NCI-H2196 treated with DMSO at 0.1 percent for 48 hours (cell line): ENCODE measurements around the gene TIMP1.
"Not testable (repeated sequence)": the region's sequence is repeated elsewhere in the genome, so short reads cannot be mapped to it uniquely, and the experiment has no call there.

ENCODE experiments used
- DNase-seq: peaks from one replicate; lab custom pipeline; 2025; ENCODE audit not compliant: unreplicated experiment; lab: John Stamatoyannopoulos, UW

Gene TIMP1

GRCh38 chrX:47597222-47597621, 15.0 kb downstream of the TIMP1 start:
- no peak for DNase-seq

DNA sequence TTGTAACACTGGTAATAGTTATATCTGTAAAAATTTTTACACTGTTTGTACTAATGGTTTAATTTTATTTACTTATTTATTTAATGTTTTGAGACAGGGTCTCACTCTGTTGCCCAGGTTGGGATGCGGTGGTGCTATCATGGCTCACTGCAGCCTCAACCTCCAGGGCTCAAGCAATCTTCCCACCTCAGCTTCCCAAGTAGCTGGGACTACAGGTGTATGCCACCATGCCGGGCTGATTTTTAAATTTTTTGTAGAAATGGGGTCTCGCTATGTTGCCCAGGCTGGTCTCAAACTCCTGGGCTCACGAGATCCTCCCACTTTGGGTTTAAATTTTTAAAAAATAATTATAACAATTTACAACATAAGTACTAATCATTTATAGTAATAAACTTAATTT, 20.9 kb downstream of the TIMP1 start:
- DNase-seq, result not testable (repeated sequence)

DNA sequence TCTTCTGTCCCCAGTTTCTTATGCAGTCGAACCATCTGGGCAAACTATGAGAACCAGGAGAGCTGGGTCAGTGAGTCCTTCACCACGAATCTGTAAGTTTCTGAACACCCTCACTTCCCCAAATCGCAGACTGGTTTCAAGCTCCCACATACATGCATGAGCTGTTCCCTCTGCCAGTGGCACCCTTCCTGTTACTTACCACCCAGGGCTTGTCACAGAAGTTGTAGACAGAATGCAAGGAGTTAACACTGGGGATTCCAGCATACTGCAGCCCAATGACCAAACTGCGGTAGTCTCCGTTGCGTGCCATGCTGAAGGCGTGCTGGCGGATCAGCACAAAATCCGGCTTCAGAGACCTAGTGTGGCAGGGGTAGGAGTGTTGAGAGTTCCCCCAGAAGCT, 22.8 kb downstream of the TIMP1 start:
- no peak for DNase-seq

DNA sequence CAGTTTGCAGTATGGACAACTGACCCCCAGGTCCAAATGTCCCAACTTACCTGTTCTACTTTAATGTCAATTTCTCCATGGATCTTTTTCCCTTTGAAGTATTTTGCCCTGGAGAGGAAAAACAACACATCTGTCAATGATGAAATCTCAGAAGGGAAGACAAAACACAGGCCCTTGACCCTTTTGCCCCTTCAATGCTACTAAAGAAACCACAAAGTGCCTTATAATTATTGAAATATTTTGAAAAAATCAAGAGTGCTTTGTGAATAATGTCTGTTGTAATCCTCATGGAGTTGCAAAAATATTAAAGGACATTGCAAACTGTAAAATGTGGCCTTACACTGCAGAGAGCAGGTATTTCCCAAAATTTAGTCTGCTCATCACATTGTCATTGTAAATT, 24.9 kb downstream of the TIMP1 start:
- DNase-seq, result no peak

GRCh38 chrX:47608130-47608810, 26.0 kb downstream of the TIMP1 start:
- DNase-seq, result no peak

DNA sequence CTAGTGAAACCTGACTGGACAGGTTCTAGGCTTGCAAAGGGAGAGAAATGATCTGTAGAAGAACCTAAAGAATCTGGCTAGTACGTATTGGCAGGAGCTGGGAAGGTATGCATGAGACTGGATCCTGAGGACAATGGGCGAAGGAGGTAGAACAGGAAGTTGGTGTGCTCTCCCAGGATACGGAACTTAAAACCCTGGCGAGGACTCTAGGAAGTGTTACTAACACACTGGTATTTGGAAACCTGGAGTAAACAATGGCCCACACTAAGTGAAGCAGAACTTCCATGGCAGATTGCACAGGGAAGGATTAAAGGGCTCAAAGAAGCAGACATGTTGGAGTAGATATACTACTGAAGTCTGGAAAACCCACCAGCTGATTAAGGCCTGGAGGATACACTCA, 28.3 kb downstream of the TIMP1 start:
- DNase-seq, result no peak

GRCh38 chrX:47611489-47611888, 29.3 kb downstream of the TIMP1 start:
- no peak for DNase-seq

GRCh38 chrX:47611926-47612325, 29.7 kb downstream of the TIMP1 start:
- DNase-seq, result no peak

DNA sequence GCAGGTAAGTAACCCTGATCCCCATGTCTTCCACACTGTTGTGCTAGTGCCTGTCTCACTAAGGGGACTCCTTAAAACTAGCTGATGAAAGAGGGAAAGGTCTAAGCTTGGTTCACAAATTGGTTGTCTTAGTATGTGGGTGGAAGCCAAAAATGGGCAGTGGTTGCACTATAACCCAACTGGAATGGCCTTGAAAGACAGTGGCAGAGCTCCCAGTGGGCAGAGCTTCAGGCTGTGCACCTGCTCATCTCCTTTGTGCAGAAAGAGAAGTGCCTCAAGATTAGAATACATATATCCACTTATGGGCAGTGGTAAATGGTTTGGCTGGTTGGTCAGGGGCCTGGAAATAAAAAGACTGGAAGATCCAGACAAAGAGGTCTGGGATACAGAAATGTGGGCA, 30.2 kb downstream of the TIMP1 start:
- no peak for DNase-seq

- DNase-seq, result no peak
Measured at GRCh38 chrX:47613082-47613481, 30.8 kb downstream of the TIMP1 start.

DNA sequence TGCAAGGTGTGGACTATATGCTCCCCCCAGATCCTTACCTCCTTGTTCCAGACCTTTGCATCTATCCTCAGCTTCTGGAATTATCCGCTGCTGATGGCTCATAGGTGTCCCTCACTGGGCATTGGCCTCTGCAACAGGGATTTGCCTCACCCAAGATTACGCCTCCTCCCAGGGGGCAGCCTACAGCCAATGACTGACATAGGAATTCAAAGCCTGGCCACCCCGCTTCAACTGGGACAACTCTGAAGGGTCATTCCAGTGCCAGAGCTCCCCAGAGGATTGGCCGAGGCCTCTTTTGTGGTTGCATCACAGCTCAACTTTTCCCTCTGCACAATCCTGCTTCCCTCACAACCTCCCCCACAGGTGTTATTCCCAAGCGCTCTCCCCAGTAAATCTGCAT, 32.4 kb downstream of the TIMP1 start:
- DNase-seq, result no peak

- no peak for DNase-seq
Measured at GRCh38 chrX:47618923-47619485, 36.8 kb downstream of the TIMP1 start.

DNA sequence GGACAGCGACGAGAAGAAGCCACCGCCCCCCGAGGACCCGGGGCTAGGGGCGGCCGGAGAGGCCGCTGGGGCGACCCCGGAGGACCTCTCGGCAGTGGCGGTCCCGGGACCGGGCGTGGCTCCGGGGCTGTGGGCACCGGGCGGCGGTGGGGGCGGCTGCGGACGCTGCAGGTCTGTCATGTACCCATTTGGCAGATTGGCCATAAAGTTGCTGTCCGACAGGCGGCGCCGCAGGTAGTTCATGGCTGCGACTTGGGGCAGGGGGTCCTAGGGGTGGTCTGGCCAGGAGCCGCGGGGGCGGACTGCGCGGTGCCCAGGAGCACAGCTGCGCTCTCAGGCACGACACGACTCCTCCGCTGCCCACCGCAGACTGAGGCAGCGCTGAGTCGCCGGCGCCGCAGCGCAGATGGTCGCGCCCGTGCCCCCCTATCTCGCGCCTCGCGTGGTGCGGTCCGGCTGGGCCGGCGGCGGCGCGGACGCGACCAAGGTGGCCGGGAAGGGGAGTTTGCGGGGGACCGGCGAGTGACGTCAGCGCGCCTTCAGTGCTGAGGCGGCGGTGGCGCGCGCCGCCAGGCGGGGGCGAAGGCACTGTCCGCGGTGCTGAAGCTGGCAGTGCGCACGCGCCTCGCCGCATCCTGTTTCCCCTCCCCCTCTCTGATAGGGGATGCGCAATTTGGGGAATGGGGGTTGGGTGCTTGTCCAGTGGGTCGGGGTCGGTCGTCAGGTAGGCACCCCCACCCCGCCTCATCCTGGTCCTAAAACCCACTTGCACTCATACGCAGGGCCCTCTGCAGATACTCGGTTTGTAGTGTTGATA, 37.5 kb downstream of the TIMP1 start, which contains the start of gene SYN1:
Gene SYN1, minus strand, starts transcription at position 372 of the 817 bp plus-strand sequence. Its CDS starts 129 bp downstream, at position 243.
- DNase-seq, result peak; percentile 38

DNA sequence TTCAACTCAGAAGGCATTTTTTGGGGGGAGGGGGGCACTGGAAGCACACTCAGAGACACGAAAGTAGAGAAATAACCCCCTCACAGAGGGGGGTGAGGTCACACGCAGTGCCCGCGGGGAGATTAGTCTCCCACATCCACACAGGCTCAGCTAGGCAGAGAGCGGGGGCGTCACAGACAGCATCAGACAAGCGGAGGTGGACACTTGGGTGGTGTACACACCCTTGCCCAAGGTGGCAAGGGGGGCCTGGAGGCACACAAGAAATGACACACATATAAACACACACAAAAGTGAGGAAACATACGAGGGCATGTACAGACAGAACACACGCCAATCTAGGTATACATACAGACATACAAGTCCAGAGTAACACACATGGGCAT, 38.1 kb downstream of the TIMP1 start:
- DNase-seq, result no peak

GRCh38 chrX:47621851-47622250, 39.6 kb downstream of the TIMP1 start:
- DNase-seq, result no peak

DNA sequence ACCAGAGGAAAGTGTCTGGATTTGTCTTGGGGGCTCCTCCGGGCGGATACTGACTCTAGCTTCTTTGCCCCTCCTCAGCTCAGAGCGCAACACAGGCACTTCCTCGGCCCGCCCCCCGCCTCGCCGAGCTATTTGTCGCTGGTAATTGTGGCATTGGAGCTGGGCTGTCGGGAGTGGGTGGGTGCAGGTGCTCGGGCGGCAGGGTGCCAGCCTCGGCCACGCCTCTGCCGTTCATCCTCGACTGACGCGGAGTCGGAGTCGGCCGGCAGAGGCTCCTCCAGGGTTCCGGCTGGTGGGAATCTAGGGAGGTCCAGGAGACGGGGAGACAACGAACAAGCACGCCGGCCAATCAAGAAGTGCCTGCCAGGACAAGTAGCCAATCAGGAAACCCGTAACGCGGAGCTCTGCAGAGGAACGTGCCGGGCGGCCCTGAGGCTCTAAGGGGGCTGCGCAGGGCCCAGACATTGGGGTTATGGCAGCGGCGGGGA, 41.3 kb downstream of the TIMP1 start:
- peak; percentile 67 for DNase-seq

- DNase-seq, result no peak
Measured at GRCh38 chrX:47625365-47625764, 43.1 kb downstream of the TIMP1 start.

GRCh38 chrX:47628982-47629381, 46.7 kb downstream of the TIMP1 start:
- DNase-seq, result no peak

DNA sequence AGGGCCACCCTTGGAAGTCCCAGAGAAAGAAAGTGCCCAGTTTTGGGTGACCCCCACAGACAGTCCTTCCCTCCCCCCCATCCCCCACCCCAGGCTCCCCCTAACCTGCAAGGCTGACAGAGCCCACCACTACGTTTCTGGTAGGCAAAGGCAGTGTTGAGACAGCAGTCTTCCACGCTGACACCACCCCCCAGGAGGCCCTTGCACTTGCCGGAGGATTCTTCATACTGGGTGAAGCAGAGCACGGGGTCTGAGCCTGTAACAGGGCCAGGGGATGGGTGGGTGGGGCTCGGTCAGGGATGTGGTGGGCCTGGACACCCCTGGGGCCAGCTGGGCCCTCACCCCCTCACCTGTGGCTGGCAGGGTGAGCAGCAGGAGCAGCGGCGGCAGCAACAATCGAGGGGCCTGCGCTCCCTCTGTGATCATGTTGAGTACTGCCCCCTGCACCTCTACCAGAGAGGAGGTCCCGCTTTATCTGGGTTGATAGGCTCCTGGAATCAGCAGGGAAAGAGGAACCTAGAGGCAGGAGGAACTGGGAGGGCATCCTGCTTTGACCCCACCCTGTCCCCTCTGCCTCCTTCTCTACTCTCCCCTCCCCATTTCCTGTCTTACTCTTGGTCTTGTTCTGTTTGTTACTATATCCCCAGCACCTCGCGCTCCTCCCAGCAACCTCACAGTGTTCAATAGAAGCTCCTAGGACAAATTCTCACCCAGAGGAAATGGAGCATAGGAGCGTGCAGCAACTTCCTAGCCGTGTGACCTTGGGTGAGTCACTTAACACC, 47.4 kb downstream of the TIMP1 start, which contains the start of gene CFP:
Gene CFP, minus strand, starts transcription at position 512 of the 782 bp plus-strand sequence. Its CDS starts 86 bp downstream, at position 426.
- no peak for DNase-seq

GRCh38 chrX:47631676-47632075, 49.4 kb downstream of the TIMP1 start:
- DNase-seq, result no peak

GRCh38 chrX:47632666-47633065, 50.4 kb downstream of the TIMP1 start:
- DNase-seq, result no peak
